GM23248 (cell line): ENCODE data around the gene PYGM.

Source experiments
- EZH2 ChIP-seq: fragments of 200-600 bp; sonication (generic); IDR thresholded peaks from 2 replicates; pipeline ENCODE4 v1.6.1; 2018; ENCODE audit warnings: antibody characterized with exemption, mild to moderate bottlenecking; ENCODE audit not compliant: insufficient read depth, poor library complexity, severe bottlenecking
- EZH2phosphoT487 ChIP-seq: fragments of 200-600 bp; sonication (generic); IDR thresholded peaks from 2 replicates; pipeline ENCODE4 v1.6.1; 2018; ENCODE audit warnings: antibody characterized with exemption, moderate library complexity, mild to moderate bottlenecking, low read depth; ENCODE audit not compliant: insufficient read depth

DNA sequence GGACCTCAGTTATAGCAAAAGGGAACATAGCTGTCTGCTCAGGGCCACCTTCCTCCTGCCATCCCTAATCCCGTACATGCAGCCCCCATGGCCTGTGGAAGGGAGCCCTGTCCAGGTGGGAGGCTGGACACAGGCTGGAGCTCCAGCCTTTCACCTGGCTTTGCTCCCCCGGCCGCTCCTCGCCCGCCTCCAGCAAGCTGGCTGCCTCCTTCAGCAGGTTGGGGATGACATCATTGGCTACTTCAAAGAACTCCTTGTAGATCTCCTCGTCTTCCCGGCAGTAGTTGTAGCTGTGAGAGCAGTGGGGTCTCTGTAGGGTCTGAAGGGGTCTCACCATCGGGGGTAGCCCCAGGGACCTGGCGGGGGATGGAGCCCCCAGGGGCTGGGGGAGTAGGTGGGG is 45.7 kb upstream of the PYGM start:
- TF ChIP-seq EZH2phosphoT487: no peak
- TF ChIP-seq EZH2: no peak
